ENCODE data around the gene FBXO40. TPM values are rescaled to one million over a fixed set of nuclear protein-coding genes. Genes with fewer than 3 reads are reported as not detected.

FBXO40 gene
- total and polyA plus RNA-seq, 2 of the 13 experiments (the other 11 are each of a cell fraction or from before 2014, with no cell fraction given): not detected

- TF ChIP-seq PRDM10 (CRISPR knock-in tag; IDR thresholded peaks at IDR 0.05; ENCODE audit: low read depth) (no peak; the same call in 1 of the 2 replicates), MEIS2 (CRISPR knock-in tag; IDR thresholded peaks at IDR 0.05) (no peak), MNT (IDR thresholded peaks at IDR 0.05) (no peak), ZBTB25 (CRISPR knock-in tag; IDR thresholded peaks at IDR 0.05) (no peak), ZNF460 (CRISPR knock-in tag; IDR thresholded peaks at IDR 0.05; ENCODE audit: borderline replicate concordance) (no peak), ZNF766 (CRISPR knock-in tag; IDR thresholded peaks at IDR 0.05; ENCODE audit: borderline replicate concordance) (0 out of 2 replicates have a peak, but pooled peaks have one; percentile 56), DNMT1 (CRISPR knock-in tag; IDR thresholded peaks at IDR 0.05) (no peak), ZNF484 (CRISPR knock-in tag; IDR thresholded peaks at IDR 0.05; ENCODE audit: borderline replicate concordance, low read depth) (no peak), FUBP1 (CRISPR knock-in tag; IDR thresholded peaks at IDR 0.05; ENCODE audit: borderline replicate concordance) (no peak), PATZ1 (CRISPR knock-in tag; IDR thresholded peaks at IDR 0.05) (no peak), ZNF33A (CRISPR knock-in tag; IDR thresholded peaks at IDR 0.05; ENCODE audit: borderline replicate concordance) (no peak), ADNP (CRISPR knock-in tag; IDR thresholded peaks at IDR 0.05) (no peak), ZMAT3 (CRISPR knock-in tag; conservative IDR thresholded peaks at IDR 0.05) (no peak), KDM1A (CRISPR knock-in tag; IDR thresholded peaks at IDR 0.05) (no peak), HOXA3 (CRISPR knock-in tag; IDR thresholded peaks at IDR 0.05) (peak; percentile 59)
Measured at GRCh38 chr3:121545574-121546455, 47.4 kb upstream of the FBXO40 start, which contains the start of gene POLQ (continued).

Measured in HepG2 (cell line).